PC-3 (cell line): ENCODE measurements around the gene PCBP3.

Source experiments
- CTCF ChIP-seq: fragments of 300-600 bp; sonication (generic); conservative IDR thresholded peaks from 2 replicates; pipeline ENCODE4 v1.5.1; 2017; ENCODE audit warnings: antibody characterized with exemption, low read depth, mild to moderate bottlenecking, low read length
- EZH2phosphoT487 ChIP-seq: fragments of 300-600 bp; sonication (generic); IDR thresholded peaks from 2 replicates; pipeline ENCODE4 v1.6.1; 2018; ENCODE audit warnings: mild to moderate bottlenecking, antibody characterized with exemption, low read length, borderline replicate concordance

DNA sequence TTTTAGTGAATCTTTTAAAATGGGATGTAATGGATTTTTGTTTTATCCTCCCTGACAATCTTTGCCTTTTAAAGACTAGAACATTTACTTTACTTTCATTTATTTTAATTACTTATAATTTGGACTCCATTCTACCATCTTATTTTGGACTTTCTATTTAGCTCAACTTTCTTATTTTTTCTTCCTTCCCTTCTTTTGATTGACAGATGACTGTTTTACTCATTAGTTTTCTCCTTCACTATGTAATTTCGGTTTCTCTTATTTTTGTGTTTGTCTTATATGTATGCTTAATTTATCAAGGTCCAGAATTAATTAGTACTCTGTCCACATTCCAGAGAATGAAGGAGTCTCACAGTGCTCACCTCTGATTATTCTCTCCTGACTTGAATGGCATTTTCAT, 109.9 kb downstream of the PCBP3 start:
- TF ChIP-seq CTCF (no peak), EZH2phosphoT487 (no peak)
